CD4-positive, alpha-beta T cell treated with Interleukin-21 for 1 hour (primary cell): ENCODE measurements around the gene PSMD13.

Source experiments
- DNase-seq: peaks from one replicate; pipeline ENCODE4 v3.0.0-alpha.2; 2020

PSMD13 gene

GRCh38 chr11:279040-279965, 42.5 kb downstream of the PSMD13 start:
- DNase-seq = no peak

- peak; percentile 53 for DNase-seq
Observed at GRCh38 chr11:279966-280705, 43.4 kb downstream of the PSMD13 start.

- peak; percentile 34 for DNase-seq
Observed at GRCh38 chr11:280706-281485, 44.1 kb downstream of the PSMD13 start.

DNA sequence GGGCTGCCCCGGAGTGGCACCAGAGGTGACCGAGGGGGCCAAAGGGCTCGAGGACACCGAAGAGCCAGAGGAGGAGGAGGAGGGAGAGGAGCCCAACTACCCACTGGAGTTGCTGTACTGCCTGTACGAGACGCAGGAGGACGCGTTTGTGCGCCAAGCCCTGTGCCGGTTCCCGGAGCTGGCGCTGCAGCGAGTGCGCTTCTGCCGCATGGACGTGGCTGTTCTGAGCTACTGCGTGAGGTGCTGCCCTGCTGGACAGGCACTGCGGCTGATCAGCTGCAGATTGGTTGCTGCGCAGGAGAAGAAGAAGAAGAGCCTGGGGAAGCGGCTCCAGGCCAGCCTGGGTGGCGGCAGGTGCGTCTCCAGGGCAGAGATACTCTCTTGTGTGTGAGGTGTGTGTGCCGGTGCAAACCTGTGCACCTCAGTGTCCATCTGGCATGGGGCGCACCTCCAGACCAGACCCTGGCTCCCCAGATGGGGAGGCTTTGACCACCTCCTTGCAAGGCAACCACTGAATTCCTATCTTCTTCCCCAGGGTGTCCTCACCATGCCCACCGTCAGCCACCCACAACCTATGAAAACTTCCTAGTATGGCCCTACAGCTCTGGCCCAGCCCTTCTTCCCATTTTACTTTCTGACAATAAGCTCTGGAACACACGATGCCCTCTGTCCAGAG, 44.8 kb downstream of the PSMD13 start:
- DNase-seq = no peak

GRCh38 chr11:282171-282570, 45.4 kb downstream of the PSMD13 start:
- no peak for DNase-seq

DNA sequence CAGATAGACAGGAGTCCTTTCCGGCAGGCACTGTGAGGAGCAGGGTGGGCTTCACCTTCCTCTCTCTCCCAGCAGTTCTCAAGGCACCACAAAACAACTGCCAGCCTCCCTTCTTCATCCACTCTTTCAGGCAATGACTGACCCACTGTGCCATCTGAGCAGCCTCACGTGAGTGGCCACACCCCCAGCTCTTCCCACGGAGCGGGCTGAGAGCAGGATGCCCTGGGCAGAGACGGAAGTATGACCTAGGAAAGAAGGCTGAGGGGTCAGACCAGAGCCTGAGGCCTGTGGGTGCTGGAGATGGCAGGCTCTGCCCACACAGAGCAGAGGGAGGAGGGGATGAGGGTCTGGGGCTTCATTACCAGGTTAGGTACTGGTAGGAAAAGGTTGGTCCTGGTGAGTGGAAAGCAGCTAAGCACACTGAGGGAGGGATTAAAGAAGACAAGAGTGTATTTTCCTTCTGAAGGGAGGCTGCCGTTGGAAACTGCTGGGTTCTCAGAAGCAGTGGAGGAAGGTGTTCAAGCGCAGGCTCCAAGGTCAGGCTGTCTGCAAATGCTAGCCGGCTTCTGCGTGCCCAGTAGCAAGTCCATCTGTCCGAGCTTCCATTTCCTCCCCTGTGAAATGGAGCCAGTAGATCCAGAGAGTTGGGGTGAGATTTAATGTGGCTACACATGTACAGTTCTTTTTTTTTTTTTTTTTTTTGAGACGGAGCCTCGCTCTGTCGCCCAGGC, 46.0 kb downstream of the PSMD13 start:
- DNase-seq = no peak

- DNase-seq = no peak
Observed at GRCh38 chr11:283405-284104, 46.8 kb downstream of the PSMD13 start.

GRCh38 chr11:284105-285020, 47.6 kb downstream of the PSMD13 start:
- no peak for DNase-seq

DNA sequence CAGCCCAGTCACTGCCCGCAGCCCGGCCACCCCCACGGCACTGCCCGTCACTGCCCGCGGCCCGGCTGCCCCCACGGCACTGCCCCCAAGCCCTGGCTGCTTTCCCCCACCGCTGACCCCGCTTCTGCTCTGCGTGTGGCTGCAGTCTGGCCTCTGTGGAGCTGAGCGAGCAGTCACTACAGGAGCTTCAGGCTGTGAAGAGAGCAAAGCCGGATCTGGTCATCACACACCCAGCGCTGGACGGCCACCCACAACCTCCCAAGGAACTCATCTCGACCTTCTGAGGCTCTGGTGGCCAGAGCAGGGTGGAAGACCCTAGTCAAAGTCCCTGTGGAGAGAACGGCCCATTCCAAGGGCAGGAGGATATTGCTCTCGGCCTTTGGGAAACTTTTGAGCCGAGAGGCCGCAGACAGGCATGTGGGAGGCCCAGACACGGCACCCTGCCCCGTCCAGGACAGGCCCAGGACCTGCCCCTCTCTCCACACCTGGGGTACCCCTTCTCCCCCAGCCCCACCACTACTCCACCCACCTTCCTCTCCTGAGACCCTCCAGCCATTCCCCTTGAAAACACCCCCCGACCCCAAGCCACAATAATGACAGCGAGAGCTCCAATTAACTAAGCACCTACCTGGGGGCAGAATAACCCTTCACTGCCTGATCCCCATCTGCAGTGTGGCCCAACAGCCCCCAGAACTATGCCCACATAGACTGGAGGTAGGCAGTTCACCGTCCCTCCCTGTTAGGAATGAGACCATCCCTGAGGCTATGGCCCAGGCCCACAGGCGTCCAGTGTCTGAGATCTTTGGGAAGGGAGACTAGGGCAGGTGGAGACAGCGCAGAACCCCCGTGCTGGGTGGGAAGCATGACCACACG, 48.5 kb downstream of the PSMD13 start:
- DNase-seq = no peak

- DNase-seq = no peak
Observed at GRCh38 chr11:285894-286220, 49.1 kb downstream of the PSMD13 start.

DNA sequence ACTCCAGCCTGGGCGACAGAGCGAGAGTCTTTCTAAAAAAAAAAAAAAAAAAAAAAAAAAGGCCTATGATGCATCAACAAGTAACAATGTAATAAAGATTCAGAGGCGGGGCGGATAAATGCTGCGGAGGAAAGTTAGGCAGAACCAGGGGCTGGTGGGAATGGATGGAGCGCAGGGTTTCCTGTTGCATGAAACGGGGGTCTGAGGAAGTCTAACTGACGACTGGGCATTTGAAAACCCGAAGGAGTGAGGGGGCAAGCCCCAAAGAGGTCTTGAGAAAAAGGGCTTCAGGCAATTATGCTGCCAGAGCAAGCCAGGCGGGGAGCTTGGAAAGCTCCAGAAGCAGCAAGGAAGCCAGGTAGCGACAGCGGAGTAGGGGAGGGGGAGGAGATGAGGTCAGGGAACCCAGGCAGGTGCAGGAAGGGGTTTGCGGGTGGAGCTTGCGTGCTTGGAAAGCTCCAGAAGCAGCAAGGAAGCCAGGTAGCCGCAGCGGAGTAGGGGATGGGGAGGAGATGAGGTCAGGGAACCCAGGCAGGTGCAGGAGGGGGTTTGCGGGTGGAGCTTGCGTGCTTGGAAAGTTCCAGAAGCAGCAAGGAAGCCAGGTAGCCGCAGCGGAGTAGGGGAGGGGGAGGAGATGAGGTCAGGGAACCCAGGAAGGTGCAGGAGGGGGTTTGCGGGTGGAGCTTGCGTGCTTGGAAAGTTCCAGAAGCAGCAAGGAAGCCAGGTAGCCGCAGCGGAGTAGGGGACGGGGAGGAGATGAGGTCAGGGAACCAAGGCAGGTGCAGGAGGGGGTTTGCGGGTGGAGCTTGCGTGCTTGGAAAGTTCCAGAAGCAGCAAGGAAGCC, 50.4 kb downstream of the PSMD13 start:
- DNase-seq = peak; percentile 81

GRCh38 chr11:287821-288477, 51.2 kb downstream of the PSMD13 start:
- DNase-seq = peak; percentile 69

DNA sequence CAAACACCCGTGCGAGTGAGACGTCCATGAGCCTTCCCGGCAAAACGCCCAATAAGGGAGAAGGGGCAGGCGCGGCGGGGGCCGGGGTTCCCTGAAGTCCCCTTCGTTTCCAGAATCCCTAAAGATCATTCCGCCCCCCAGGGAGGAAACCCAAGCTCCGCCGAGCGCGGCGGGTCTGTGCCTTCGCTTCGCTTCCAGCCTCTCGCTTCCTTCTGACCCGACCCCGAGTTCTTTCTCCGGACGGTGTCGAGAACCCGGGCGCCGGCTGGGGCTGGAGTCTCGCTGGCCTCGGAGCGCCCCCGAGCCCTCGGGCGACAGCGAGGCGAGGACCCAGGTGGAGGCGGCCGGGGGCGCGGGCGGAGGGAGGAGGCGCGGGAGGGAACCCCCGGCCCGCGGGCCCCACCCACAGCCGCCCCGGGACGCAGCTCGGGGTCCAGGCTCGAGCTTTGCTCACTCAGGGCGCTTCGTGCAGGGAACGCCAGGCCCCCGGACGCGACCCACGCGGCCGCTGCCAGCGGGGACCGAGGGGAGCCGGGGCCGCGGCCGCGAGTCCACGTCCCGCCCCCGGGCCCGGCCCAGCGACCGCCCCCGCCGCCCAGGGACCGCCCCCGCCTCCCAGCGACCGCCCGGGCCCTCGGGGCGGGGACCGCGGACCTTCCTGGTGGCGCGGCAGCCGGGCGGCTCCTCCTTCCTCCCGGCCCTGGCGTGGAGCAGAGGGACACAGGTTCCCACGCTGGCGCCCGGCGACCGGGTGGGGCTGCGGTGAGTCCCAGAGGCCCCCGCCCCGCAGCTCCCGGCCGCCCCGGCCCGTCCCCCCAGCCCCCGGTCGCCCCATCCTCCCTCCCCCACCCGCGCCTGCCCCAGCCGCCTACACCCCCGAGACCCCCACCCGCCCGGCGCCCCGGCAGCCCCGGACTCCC, 52.0 kb downstream of the PSMD13 start, which contains the start of gene PGGHG:
Gene PGGHG (plus strand): TSS at position 649 of the 920 bp plus-strand sequence. CDS start 691 bp downstream, outside the sequence.
- peak; percentile 66 for DNase-seq

DNA sequence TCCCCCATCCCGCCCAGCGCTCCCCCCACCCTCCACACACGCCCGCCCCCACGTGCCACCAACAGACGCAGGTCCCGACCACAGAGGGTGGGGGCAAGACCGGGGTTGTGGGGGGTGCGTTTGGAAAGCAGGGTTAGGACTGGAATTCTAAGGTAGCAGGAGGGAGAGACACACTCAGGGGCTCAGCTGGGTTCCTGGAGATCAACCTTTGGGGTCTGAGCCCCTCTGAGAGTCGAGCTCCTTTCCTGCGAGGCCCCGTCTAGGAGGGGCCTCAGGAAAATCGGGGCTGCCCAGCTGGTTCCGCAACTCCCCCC, 52.6 kb downstream of the PSMD13 start:
- DNase-seq = no peak

DNA sequence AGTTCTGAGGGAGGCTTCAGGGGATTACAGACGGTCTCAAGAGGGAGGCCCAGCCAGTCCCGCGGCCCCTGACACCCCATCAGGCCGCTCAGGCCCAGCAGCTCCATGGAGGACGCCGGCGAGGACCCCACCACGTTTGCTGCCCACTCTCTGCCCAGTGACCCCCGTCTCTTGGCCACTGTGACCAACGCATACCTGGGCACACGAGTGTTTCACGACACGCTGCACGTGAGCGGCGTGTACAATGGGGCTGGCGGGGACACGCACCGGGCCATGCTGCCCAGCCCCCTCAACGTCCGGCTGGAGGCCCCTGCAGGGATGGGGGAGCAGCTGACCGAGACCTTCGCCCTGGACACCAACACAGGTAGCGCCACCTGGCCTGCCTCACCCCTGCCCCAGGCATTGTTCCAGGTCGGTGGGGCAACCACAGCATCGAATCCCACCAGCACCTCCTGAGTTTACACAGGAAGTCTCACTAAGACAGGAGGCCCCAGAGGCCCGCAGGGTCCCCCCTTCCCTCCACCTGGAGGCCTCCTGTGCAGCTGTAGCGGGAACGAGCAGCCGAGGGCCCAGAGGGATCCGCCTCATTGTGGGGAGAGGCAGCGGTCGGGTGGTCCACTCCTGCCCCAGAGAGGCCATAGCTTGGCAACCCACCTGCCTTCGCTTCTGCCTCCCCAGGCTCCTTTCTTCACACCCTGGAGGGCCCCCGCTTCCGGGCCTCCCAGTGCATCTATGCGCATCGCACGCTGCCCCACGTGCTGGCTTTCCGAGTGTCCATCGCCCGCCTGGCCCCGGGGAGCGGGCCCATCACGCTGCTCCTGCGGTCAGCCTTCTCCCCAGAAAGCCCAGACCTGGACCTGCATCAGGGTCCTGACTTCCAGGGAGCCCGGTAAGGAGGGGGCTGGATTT, 53.2 kb downstream of the PSMD13 start:
- DNase-seq = no peak
